ENCODE results near the gene RFX7.
"Not testable (repeated sequence)": the region's sequence is repeated elsewhere in the genome, so short reads cannot be mapped to it uniquely, and the experiment has no call there.

The RFX7 gene

DNA sequence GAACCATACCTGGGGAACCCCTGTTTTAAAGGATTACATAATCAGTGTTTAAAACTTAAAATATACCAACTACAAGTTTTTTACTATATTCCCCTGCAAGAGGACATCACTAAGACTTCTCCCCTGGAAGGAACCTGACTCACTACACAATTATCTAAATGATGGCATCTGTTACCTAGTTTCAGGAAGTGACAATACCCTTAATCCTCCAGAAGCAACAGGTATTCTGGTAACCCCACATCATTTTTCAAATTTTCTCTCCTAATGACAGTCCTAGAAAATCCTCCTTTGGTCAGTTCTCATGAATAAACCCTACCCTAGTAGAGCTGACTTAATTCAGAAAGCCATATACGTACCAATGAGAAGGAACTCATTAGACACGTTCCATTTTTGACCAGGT is 78.4 kb downstream of the RFX7 start:
- no peak for TF ChIP-seq EZH2 (IDR thresholded peaks at IDR 0.05; ENCODE audit: borderline replicate concordance, low read depth, low read length, severe bottlenecking)
- TF ChIP-seq, protein P1, sequence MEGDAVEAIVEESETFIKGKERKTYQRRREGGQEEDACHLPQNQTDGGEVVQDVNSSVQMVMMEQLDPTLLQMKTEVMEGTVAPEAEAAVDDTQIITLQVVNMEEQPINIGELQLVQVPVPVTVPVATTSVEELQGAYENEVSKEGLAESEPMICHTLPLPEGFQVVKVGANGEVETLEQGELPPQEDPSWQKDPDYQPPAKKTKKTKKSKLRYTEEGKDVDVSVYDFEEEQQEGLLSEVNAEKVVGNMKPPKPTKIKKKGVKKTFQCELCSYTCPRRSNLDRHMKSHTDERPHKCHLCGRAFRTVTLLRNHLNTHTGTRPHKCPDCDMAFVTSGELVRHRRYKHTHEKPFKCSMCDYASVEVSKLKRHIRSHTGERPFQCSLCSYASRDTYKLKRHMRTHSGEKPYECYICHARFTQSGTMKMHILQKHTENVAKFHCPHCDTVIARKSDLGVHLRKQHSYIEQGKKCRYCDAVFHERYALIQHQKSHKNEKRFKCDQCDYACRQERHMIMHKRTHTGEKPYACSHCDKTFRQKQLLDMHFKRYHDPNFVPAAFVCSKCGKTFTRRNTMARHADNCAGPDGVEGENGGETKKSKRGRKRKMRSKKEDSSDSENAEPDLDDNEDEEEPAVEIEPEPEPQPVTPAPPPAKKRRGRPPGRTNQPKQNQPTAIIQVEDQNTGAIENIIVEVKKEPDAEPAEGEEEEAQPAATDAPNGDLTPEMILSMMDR (IDR thresholded peaks at IDR 0.05; ENCODE audit: borderline replicate concordance, extremely low read depth, low read length, poor library complexity, severe bottlenecking): no peak
- peaks cover 21% of the 10 kb centered on the region for H4K20me1 ChIP-seq (ENCODE audit: insufficient read depth, low read length)
- no peak for ATAC-seq (ENCODE audit: insufficient read depth, low read depth)

DNA sequence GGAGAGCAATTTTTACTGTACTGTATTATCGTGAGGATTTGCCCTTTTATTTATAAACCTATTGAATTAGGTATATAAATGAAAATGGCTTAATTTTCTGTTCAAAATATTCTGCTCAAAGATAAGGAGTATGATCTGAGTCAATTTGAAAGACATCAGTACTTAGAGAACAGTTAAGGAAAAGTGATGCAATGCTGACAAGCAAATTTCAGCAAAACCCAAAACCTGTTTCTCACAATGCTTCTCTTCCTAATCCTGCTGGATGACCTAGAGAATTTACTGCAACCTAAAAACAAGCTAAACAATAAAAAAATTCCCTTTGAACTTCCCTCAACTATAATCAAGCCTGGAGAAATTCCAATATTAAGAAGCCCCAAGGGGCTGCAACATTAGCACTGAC is 82.7 kb downstream of the RFX7 start:
- Histone ChIP-seq H3K4me1 (ENCODE audit: insufficient read depth, low read length) (peaks cover 2% of the 10 kb centered on the region; the same call in 1 of the 2 replicates), H3K4me2 (ENCODE audit: insufficient read depth, low read length) (no peak overlapping the region), H3K79me2 (ENCODE audit: insufficient read depth, low read length) (peaks cover 97% of the 10 kb centered on the region), H3K27ac (ENCODE audit: low read length) (no peak overlapping the region), H3K9me3 (ENCODE audit: insufficient read depth, low read length, severe bottlenecking) (no peaks in the 10 kb centered on the region), H4K20me1 (ENCODE audit: insufficient read depth, low read length) (peaks cover 20% of the 10 kb centered on the region), H3K4me3 (ENCODE audit: low read depth in 1 of 2, low read length in 2 of 2) (no peak overlapping the region), H2AFZ (ENCODE audit: low read depth, low read length) (no peak overlapping the region), H3K36me3 (ENCODE audit: insufficient read depth, low read length) (peaks cover 22% of the 10 kb centered on the region), H3K9ac (ENCODE audit: low read depth, low read length) (no peak overlapping the region), H3K27me3 (ENCODE audit: insufficient read depth, low read length, poor library complexity) (no peaks in the 10 kb centered on the region)
- ATAC-seq (ENCODE audit: insufficient read depth, low read depth): no peak
- no peak for TF ChIP-seq EZH2 (IDR thresholded peaks at IDR 0.05; ENCODE audit: borderline replicate concordance, low read depth, low read length, severe bottlenecking)
- TF ChIP-seq, protein P1 (IDR thresholded peaks at IDR 0.05; ENCODE audit: borderline replicate concordance, extremely low read depth, low read length, poor library complexity, severe bottlenecking): no peak
- no peak for DNase-seq

More for the DNA sequence above, 78.4 kb downstream of the RFX7 start:
- Histone ChIP-seq H3K9ac (ENCODE audit: low read depth, low read length) (no peak overlapping the region), H3K36me3 (ENCODE audit: insufficient read depth, low read length) (peaks cover 17% of the 10 kb centered on the region), H3K79me2 (ENCODE audit: insufficient read depth, low read length) (peaks cover 95% of the 10 kb centered on the region), H3K27me3 (ENCODE audit: insufficient read depth, low read length, poor library complexity) (no peaks in the 10 kb centered on the region), H3K27ac (ENCODE audit: low read length) (no peak overlapping the region; the same call in 1 of the 2 replicates), H3K4me1 (ENCODE audit: insufficient read depth, low read length) (peaks cover 21% of the 10 kb centered on the region), H2AFZ (ENCODE audit: low read depth, low read length) (no peak overlapping the region), H3K4me2 (ENCODE audit: insufficient read depth, low read length) (no peak overlapping the region), H3K9me3 (ENCODE audit: insufficient read depth, low read length, severe bottlenecking) (no peaks in the 10 kb centered on the region), H3K4me3 (ENCODE audit: low read depth in 1 of 2, low read length in 2 of 2) (no peak overlapping the region)
- DNase-seq: no peak

DNA sequence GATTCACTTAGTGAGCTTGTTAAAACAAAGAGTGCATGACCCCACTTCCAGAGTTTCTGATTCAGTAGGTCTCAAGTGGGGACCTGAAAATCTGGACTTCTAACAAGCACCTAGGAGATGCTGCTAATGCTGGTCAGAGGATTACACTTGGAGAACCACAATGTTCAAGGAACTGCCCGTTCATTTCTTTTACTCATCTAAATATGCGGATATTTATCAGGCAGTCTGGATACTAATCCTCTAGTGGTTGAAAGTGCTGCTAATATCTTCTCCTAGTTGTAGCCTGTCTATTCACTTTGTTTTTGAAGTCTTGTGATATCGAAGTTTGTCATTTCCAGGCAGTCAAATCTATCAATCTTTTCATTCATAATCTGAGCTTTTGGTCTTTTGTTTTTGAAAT is 86.8 kb downstream of the RFX7 start:
- H3K4me1 ChIP-seq (ENCODE audit: insufficient read depth, low read length): no peaks in the 10 kb centered on the region
- H3K9me3 ChIP-seq (ENCODE audit: insufficient read depth, low read length, severe bottlenecking): peaks cover 4% of the 10 kb centered on the region
- H3K9ac ChIP-seq (ENCODE audit: low read depth, low read length): no peak overlapping the region
- no peak for DNase-seq
- H4K20me1 ChIP-seq (ENCODE audit: insufficient read depth, low read length): peaks cover 4% of the 10 kb centered on the region; the same call in 1 of the 2 replicates
- no peak overlapping the region for H3K27ac ChIP-seq (ENCODE audit: low read length)
- no peak overlapping the region for H3K4me3 ChIP-seq (ENCODE audit: low read depth in 1 of 2, low read length in 2 of 2)
- H3K79me2 ChIP-seq (ENCODE audit: insufficient read depth, low read length): peaks cover 92% of the 10 kb centered on the region
- peaks cover 10% of the 10 kb centered on the region; the same call in 1 of the 2 replicates for H3K36me3 ChIP-seq (ENCODE audit: insufficient read depth, low read length)
- H3K4me2 ChIP-seq (ENCODE audit: insufficient read depth, low read length): no peak overlapping the region
- H2AFZ ChIP-seq (ENCODE audit: low read depth, low read length): no peak overlapping the region
- TF ChIP-seq EZH2 (IDR thresholded peaks at IDR 0.05; ENCODE audit: borderline replicate concordance, low read depth, low read length, severe bottlenecking): no peak
- TF ChIP-seq, protein P1 (IDR thresholded peaks at IDR 0.05; ENCODE audit: borderline replicate concordance, extremely low read depth, low read length, poor library complexity, severe bottlenecking): no peak
- H3K27me3 ChIP-seq (ENCODE audit: insufficient read depth, low read length, poor library complexity): no peaks in the 10 kb centered on the region
- no peak for ATAC-seq (ENCODE audit: insufficient read depth, low read depth)

DNA sequence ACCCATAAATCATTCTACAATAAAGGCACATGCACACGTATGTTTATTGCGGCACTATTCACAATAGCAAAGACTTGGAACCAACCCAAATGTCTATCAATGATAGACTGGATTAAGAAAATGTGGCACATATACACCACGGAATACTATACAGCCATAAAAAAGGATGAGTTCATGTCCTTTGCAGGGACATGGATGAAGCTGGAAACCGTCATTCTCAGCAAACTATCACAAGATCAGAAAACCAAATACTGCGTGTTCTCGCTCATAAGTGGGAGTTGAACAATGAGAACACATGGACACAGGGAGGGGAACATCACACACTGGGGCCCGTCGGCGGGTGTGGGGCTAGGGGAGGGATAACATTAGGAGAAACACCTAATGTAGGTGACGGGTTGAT is 88.4 kb downstream of the RFX7 start:
- ATAC-seq (ENCODE audit: insufficient read depth, low read depth); H4K20me1 ChIP-seq (ENCODE audit: insufficient read depth, low read length); H2AFZ ChIP-seq (ENCODE audit: low read depth, low read length); H3K4me3 ChIP-seq (ENCODE audit: low read depth in 1 of 2, low read length in 2 of 2); H3K4me1 ChIP-seq (ENCODE audit: insufficient read depth, low read length); H3K9ac ChIP-seq (ENCODE audit: low read depth, low read length); H3K27me3 ChIP-seq (ENCODE audit: insufficient read depth, low read length, poor library complexity); DNase-seq; H3K9me3 ChIP-seq (ENCODE audit: insufficient read depth, low read length, severe bottlenecking); H3K27ac ChIP-seq (ENCODE audit: low read length); H3K4me2 ChIP-seq (ENCODE audit: insufficient read depth, low read length): not testable (repeated sequence)
- H3K36me3 ChIP-seq (ENCODE audit: insufficient read depth, low read length): peaks cover 10% of the 10 kb centered on the region; the same call in 1 of the 2 replicates
- H3K79me2 ChIP-seq (ENCODE audit: insufficient read depth, low read length): peaks cover 91% of the 10 kb centered on the region

DNA sequence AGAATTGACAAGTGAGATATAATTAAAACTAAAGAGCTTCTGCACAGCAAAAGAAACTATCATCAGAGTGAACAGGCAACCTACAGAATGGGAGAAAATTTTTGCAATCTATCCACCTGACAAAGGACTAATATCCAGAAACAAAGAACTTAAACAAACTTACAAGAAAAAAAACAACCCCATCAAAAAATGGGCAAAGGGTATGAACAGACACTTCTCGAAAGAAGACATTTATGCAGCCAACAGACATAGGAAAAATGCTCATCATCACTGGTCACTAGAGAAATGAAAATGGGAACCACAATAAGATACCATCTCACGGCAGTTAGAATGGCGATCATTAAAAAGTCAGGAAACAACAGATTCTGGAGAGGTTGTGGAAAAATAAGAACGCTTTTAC is 88.9 kb downstream of the RFX7 start:
- H3K79me2 ChIP-seq (ENCODE audit: insufficient read depth, low read length): peaks cover 91% of the 10 kb centered on the region
- not testable (repeated sequence) for H3K27ac ChIP-seq (ENCODE audit: low read length); H3K36me3 ChIP-seq (ENCODE audit: insufficient read depth, low read length); H3K9ac ChIP-seq (ENCODE audit: low read depth, low read length); H3K27me3 ChIP-seq (ENCODE audit: insufficient read depth, low read length, poor library complexity); H3K9me3 ChIP-seq (ENCODE audit: insufficient read depth, low read length, severe bottlenecking); H3K4me3 ChIP-seq (ENCODE audit: low read depth in 1 of 2, low read length in 2 of 2); ATAC-seq (ENCODE audit: insufficient read depth, low read depth); H4K20me1 ChIP-seq (ENCODE audit: insufficient read depth, low read length); H2AFZ ChIP-seq (ENCODE audit: low read depth, low read length); H3K4me1 ChIP-seq (ENCODE audit: insufficient read depth, low read length); DNase-seq; H3K4me2 ChIP-seq (ENCODE audit: insufficient read depth, low read length)

Data from DND-41 (cell line).